Testis (tissue), 2 donors: ENCODE measurements around the gene FOXRED1.

Experiments used
- CTCF ChIP-seq, 3 experiments: fragments of 450-650 bp in 2 of 3; fragments of 200-600 bp in 1 of 3; sonication (generic) in 1 of 3; IDR thresholded peaks; one replicate each; pipeline ENCODE4 v1.5.1; 2016 to 2019; ENCODE audit warnings: antibody characterized with exemption in 3 of 3, mild to moderate bottlenecking in 2 of 3, moderate library complexity in 1 of 3
- POLR2A ChIP-seq: fragments of 450-650 bp; IDR thresholded peaks from one replicate; pipeline ENCODE4 v1.6.1; 2017; ENCODE audit warnings: antibody characterized with exemption, mild to moderate bottlenecking, moderate library complexity

GRCh38 chr11:126293726-126294125 lies 24.8 kb downstream of the FOXRED1 start:
- TF ChIP-seq CTCF (IDR thresholded peaks at IDR 0.05) (no peak), POLR2A (no peak)
